GM18505 (cell line): Measurements from ENCODE around the gene BRMS1.
A peak's percentile ranks its signal among the peaks of the same experiment; 100 is the strongest.
"Not testable (repeated sequence)": the region's sequence is repeated elsewhere in the genome, so short reads cannot be mapped to it uniquely, and the experiment has no call there.

Source experiments
- ATAC-seq: cut with Tn5 transposase; IDR thresholded peaks from one replicate; pipeline ENCODE4 v1.9.1; 2021; ENCODE audit not compliant: unreplicated experiment
- POLR2A ChIP-seq: IDR thresholded peaks from 4 replicates; pipeline ENCODE4 v1.6.1; 2011; ENCODE audit warnings: borderline replicate concordance; ENCODE audit not compliant: insufficient read depth, insufficient read length; ENCODE audit errors: extremely low read depth

The BRMS1 gene, protein sequence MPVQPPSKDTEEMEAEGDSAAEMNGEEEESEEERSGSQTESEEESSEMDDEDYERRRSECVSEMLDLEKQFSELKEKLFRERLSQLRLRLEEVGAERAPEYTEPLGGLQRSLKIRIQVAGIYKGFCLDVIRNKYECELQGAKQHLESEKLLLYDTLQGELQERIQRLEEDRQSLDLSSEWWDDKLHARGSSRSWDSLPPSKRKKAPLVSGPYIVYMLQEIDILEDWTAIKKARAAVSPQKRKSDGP

DNA sequence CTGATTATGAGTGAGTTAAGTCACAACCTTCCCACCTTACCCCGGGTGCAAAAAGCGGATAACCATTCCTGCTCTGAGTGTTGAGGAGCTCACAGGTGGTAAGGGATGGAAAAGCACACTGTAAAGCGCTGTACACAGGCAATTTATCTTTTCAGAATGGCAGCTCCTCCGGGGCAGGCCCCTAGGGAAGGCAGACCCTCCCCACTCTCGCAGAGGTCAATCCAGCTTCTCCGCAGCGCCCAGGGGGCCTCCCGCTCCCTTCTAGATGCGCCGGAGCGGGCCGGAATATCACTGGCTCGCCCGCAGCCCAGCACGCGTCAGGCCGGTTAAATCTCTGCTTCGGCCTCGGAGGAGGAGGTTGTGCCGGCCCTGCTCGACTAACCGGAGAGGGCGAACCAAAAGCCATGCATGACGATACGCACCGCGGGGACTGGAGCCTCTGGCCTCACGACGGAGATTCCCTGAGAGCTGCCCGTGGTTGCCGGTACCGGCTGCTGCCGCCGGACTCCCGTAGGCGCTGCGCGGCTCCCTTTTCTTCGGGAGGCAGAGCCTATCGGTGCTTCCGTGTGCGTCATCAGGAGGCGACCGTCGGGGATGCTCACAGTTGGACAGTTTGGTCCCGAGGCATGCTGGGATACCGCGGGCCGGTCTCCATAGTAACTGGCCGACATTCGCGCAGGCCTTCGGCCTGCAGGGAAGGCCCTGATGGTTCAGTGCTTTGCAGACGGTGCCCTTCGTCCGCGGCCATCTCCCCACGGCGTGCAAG lies at the start of gene BRMS1:
Gene BRMS1, minus strand, starts transcription at position 555 of the 766 bp plus-strand sequence. CDS start 2,870 bp downstream, outside the sequence.
- peak; percentile 98 for TF ChIP-seq POLR2A
- peak; percentile 59 for ATAC-seq

DNA sequence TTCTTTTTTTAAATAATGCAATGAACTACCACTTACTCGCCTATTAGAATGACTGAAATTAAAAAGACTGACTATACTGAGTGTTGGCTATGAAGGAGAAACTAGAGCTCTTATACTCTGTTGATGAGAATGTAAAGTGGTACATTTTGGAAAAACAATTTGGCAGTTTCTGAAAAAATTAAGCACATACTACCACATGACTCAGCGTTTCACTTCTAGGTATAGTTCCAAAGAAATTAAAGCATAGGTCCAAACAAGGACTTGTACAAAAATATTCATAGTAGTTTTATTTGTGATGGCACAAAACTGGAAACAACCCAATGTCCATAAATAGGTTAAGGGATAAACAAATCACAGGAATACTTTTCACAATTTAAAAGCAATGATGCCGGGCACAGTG lies 49.0 kb upstream of the BRMS1 start:
- TF ChIP-seq POLR2A: no peak
- ATAC-seq: no peak

DNA sequence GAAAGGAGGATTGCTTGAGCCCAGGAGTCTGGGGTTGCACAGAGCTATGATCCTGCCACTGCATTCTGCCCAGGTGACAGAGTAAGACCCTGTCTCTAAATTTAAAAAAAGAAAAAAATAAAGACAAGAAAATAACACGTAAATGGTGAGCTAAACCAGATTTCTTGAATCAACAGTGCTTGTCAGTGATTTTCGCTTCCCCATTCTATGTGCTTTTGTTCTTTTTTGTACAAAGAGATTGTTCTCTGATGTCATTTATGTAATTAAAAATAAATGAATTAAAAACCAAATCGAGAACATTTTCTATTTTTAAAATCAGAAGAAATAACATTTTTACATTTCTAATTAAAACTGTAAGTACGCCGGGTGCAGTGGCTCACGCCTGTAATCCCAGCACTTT lies 46.4 kb upstream of the BRMS1 start:
- TF ChIP-seq POLR2A: no peak
- ATAC-seq: no peak

DNA sequence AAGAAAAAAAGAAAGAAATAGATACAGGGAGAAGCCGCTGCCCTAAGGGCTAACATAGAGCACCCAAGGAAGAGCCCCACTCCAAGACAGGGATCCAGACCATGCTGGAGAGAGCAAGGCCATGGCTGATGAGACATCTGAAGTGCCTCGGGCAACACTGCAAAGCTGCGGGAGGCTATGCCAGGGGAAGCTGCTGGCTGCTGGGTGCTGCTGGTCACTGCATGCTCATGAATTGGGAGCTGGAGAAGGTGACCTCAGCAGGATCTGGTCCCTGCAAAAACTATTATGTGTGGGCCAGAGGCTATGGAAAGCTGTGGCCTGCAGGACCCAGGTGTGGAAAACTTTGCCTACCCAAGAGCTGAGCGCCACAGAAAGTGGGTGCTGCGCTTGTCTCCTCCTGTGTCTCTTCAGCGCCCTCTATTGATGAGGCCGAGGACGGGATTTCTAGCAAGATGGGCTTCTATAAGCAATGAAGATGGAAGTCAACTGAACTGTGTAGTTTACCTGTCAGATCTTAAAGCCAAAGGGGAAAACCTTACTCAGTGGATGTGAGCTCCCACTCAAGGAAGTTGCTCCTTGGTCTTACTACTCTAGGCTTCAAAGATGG lies 44.0 kb upstream of the BRMS1 start:
- no peak for ATAC-seq
- TF ChIP-seq POLR2A: no peak

DNA sequence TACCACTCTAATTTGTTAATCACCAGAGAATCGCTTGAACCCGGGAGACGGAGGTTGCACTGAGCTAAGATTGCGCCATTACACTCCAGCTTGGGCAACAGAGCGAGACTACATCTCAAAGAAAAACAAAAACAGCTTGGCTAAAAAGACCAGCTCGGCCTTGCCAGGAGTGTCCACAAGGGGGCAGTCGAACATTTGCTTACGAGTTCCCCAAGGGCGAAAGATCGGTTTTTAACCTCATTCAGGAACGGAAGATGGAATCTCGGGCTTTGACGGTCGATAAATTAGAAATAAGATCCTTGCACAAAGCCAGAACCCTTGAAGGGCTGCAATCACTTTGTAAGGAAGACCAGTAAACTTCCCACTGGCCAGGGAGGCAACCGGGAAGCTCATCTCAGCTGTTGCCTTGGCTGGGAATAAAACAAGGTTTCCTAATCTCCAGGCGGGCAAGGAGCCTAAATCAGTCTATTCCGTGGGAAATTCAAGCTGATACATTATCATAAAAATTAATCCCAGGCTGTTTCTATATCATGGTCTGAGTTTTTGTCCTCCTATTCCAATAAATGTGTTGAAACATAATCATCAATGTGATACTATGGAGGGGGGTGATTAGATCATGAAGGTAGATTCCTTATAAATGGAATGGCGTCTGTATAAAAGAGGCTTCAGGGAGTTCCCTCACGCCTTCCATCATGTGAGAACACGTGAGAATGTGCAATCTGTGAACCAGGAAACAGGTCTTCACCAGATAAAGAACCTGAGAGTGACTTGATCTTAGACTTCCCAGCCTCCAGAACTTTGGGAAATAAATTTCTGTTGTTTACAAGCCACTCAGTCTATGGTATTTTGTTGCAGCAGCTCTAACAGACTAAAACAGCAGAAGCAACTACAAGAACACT lies 41.5 kb upstream of the BRMS1 start:
- ATAC-seq: no peak
- no peak for TF ChIP-seq POLR2A

DNA sequence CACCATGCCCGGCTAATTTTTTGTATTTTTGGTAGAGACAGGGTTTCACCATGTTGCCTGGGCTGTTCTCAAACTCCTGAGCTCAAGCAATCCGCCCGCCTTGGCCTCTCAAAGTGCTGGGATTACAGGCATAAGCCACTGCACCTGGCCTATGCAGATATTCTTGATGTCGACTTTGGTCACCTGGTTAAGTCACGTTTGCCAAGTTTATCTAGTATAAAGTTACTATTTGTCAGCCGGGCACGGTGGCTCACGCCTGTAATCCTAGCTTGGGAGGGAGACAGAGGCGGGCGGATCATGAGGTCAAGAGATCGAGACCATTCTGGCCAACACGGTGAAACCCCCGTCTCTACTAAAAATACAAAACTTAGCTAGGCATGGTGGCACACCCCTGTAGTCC lies 39.4 kb upstream of the BRMS1 start:
- ATAC-seq: not testable (repeated sequence)

DNA sequence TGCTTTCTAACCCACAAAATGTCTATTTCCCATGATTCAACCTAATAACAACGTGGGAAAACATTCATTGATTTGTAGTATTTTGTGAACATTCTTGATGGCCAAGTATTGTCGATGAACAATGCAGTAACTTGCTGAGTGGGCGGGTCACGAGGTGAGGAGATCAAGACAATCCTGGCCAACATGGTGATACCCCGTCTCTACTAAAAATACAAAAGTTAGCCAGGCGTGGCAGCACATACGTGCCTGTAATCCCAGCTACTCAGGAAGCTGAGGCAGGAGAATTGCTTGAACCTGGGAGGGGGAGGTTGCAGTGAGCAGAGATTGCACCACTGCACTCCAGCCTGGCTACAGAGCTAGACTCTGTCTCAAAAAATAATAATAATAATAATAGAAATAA lies 35.4 kb upstream of the BRMS1 start:
- ATAC-seq: not testable (repeated sequence)

DNA sequence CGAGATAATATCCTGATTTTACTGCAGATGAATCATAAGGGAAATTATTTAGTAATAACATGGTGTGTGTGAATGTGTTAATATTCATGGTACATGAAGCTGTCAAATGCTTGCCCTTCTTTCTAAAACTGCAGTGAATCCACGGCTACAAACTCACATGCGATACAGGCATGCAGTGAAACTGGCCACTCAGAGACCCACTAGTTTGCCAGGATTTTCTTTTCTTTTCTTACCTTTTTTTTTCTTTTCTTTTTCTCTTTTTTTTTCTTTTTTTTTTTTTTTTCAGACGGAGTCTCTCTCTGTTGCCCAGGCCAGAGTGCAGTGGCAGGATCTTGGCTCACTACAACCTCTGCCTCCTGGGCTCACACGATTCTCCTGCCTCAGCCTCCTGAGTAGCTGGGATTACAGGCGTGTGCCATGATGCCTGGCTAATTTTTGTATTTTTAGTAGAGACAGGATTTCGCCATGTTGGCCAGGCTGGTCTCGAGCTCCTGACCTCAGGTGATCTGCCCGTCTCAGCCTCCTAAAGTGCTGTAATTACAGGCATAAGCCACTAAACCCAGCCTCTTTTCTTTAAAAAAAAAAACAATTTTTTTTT lies 28.9 kb upstream of the BRMS1 start:
- not testable (repeated sequence) for ATAC-seq

DNA sequence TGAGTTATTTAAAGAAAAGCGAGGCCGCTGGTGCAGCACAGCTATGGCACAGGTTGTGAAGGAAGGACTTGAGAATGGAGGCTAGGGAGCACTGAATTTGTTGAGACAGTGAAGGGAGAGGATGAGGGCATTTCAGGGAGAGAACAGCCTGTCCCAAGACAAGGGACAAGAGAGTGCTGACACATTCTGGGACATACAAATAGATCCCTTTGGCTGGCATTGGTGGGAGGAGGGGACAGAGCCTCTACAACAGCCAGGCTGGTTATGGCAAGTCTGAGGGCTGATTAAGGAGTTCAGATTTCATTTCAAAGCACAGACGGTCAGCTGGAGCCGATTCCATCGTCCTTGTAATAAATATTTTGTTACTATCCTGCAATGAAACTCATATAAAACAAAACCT lies 28.4 kb upstream of the BRMS1 start:
- no peak for ATAC-seq
- no peak for TF ChIP-seq POLR2A

DNA sequence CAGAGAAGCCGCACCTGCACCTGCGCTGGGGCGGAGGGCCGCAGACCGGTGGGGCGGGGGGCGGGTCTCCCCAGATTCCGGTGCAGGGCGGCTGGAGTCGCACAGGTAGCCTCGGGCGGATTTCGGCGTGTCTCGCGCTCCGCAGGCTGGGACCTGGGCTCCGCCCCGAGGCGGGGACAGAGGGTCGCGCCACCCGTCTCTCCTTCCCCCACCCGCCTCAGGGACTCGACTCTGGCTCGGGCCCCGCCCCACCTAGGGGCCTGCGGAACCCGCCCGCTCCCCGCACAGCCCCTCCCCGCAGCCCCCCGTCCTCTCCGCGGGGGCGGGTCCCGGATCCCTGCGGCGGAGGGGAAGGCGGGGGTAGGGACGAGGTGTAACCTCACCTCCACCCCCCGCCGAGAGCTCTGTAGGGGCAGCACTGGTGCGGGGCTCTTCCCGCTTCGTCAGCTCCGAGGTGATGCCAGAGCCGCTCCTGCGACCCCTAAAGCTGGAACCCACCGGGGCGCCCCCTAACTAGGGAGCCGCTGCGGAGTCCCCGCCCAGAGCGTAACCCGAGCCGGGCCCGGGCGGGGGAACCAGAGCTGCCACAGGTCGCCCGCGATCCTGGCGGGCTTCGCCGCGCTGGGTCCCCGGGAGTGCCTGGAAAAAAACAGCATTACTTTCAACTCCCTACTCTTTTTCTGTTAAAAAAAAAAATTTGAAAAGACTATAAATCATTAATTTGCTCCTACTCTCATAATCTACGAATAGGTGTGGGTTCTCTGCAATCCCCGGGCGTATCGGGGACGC lies 26.9 kb upstream of the BRMS1 start, which contains the start of gene SLC29A2:
Gene SLC29A2, minus strand, starts transcription at position 134 of the 789 bp plus-strand sequence. CDS start 169 bp downstream, outside the sequence.
- TF ChIP-seq POLR2A: peak; percentile 46
- ATAC-seq: peak; percentile 64

DNA sequence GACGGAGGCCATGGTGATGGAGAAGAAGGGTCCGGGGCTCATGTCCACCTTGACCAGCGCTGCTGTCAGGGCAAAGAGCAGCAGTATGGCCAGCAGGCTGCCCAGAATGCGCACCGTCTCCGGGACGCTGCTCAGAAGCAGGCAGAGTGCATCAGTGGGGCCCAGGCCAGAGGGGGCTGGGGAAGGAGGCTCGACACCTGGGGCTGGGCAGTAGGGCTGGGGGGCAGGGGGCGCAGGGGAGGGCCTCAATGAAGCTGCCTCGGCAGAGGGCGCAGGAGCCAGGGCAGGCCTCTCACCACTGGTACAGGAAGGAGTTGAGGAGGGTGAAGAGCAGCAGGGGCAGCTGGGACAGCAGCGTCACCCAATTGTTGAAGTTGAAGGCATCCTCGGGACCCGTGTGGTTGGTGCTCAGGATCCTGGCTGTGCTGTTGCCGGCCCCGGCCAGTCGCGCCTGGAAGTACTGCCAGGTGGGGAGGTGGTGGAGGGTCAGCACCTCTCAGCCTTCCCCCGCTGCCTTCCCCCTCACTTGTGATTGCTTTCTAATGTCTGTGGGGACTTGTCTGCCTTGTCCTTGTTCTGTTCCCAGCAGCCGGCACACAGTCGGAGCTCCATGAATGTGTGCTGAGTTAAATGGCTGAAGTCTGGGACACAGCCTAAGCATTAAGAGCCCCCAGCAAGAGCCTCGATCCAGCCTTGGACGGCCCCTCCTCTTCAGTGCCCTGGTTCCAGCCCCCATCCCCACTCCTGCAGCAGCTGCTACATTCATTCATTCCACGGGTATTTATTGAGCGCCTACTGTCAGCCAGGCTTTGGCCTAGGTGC lies 24.4 kb upstream of the BRMS1 start:
- ATAC-seq: no peak
- no peak for TF ChIP-seq POLR2A
